Natural killer cell (primary cell): ENCODE measurements around the gene MRAS. TPM values are rescaled to one million over a fixed set of nuclear protein-coding genes. Genes with fewer than 3 reads are reported as not detected.

Source experiments
- ATAC-seq, 3 donors: fragments of 150-1000 bp in 2 of 3; fragments of 200-7000 bp in 1 of 3; cut with Tn5 transposase; 1 replicate in 1 of 3; 2 replicates in 2 of 3; pipeline ENCODE4 v1.10.0; 2021; ENCODE audit warnings: mild to moderate bottlenecking in 2 of 3, moderate library complexity in 2 of 3
- DNase-seq, 2 donors: peaks; one replicate each; pipeline versions ENCODE4 v3.0.0 to v3.0.0-alpha.2; 2013 to 2021; ENCODE audit warnings: mixed read lengths in 1 of 2
- H3K27ac ChIP-seq: one replicate; pipeline ENCODE4 v1.5.1; 2013; ENCODE audit warnings: mild to moderate bottlenecking, low read length
- H3K27me3 ChIP-seq: one replicate; pipeline ENCODE4 v1.6.1; 2013; ENCODE audit warnings: low read length; ENCODE audit not compliant: control insufficient read depth, insufficient read depth
- H3K36me3 ChIP-seq: one replicate; pipeline ENCODE4 v1.6.1; 2013; ENCODE audit warnings: low read length; ENCODE audit not compliant: control insufficient read depth, insufficient read depth
- H3K4me1 ChIP-seq: one replicate; pipeline ENCODE4 v1.6.1; 2013; ENCODE audit warnings: low read length; ENCODE audit not compliant: control insufficient read depth, insufficient read depth
- H3K4me3 ChIP-seq: one replicate; pipeline ENCODE4 v1.5.1; 2013; ENCODE audit warnings: low read length
- H3K9me3 ChIP-seq: one replicate; pipeline ENCODE4 v1.6.1; 2013; ENCODE audit warnings: low read length; ENCODE audit not compliant: control insufficient read depth, insufficient read depth
- H3K27ac Mint-ChIP-seq, 2 donors: one replicate each; pipeline ENCODE4 v1.8.0; 2022; ENCODE audit warnings: mild to moderate bottlenecking in 2 of 2, mixed read lengths in 2 of 2, moderate library complexity in 1 of 2
- H3K27me3 Mint-ChIP-seq, 2 donors: one replicate each; pipeline ENCODE4 v1.8.0; 2022; ENCODE audit warnings: low read depth in 2 of 2, mixed read lengths in 2 of 2
- H3K36me3 Mint-ChIP-seq: one replicate; pipeline ENCODE4 v1.8.0; 2022; ENCODE audit warnings: mixed read lengths
- H3K4me1 Mint-ChIP-seq, 2 donors: one replicate each; pipeline ENCODE4 v1.8.0; 2022; ENCODE audit warnings: mixed read lengths in 2 of 2
- H3K4me3 Mint-ChIP-seq: one replicate; pipeline ENCODE4 v1.8.0; 2022; ENCODE audit warnings: mild to moderate bottlenecking, moderate library complexity, mixed read lengths
- H3K9me3 Mint-ChIP-seq, 2 donors: one replicate each; pipeline ENCODE4 v1.8.0; 2022; ENCODE audit warnings: mixed read lengths in 2 of 2
- WGBS: methylation state at CpG from one replicate; pipeline ENCODE4 v1.1.7; 2013; ENCODE audit warnings: missing lambda C conversion rate; ENCODE audit not compliant: insufficient coverage; 5-methylcytosine and 5-hydroxymethylcytosine counted together
- intact Hi-C: fragments of 100-400 bp; cut with micrococcal nuclease; formaldehyde crosslinking; loops from one replicate; pipeline ENCODE4 v1.14.2; 2022
- total RNA-seq, 4 donors: library from RNA; stranded (reverse); fragments of 120-200 nt in 1 of 4; gene quantifications; one replicate each; pipeline versions ENCODE4 v1.2.3 to v1.2.4, GENCODE V29; 2013 to 2022
- TF ChIP-seq, protein P1 (sequence below): fragments of 200-600 bp; IDR thresholded peaks from one replicate; pipeline ENCODE4 v1.8.0; 2022; ENCODE audit warnings: antibody characterized with exemption

MRAS gene
- total RNA-seq, 3 donors from 2014 or later (not counting 1 experiment from before 2014, with no cell fraction given): 1.2 to 4.9 (median 2.4) TPM

DNA sequence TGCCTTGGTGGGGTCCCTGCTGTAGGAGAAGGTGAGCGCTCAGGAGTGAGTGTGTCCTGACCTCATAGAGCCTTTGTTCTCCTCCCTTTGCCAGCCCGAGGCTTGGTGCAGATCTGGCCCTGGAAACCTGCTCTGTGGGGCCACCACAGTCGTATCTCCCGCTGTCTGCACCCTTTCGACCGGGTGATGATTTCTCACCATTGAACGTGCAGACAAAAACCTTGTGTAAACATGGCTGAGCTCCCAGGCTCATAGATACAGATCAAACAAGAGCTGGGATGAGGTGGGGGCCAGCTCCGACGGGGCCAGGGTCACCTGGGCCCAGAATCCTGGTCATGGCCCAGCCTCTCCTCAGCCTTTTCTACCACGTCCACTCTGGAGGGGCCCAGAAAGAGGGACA is 51.4 kb downstream of the MRAS start:
- peaks cover 0 to 5% of the 10 kb centered on the region in 2 donors for H3K27me3 Mint-ChIP-seq
- H3K36me3 Mint-ChIP-seq: no peaks in the 10 kb centered on the region
- Histone ChIP-seq H3K4me3 (no peak overlapping the region), H3K36me3 (no peaks in the 10 kb centered on the region), H3K4me1 (no peaks in the 10 kb centered on the region), H3K9me3 (no peaks in the 10 kb centered on the region), H3K27ac (no peak overlapping the region), H3K27me3 (no peaks in the 10 kb centered on the region)
- no peaks in the 10 kb centered on the region for H3K4me1 Mint-ChIP-seq
- 86% methylated on average over 10 of the region's 10 CpGs for WGBS
- DNase-seq: no peak
- no peaks in the 10 kb centered on the region for H3K9me3 Mint-ChIP-seq
- no peak for ATAC-seq
- intact Hi-C loops: no loop called here
- TF ChIP-seq, protein P1, sequence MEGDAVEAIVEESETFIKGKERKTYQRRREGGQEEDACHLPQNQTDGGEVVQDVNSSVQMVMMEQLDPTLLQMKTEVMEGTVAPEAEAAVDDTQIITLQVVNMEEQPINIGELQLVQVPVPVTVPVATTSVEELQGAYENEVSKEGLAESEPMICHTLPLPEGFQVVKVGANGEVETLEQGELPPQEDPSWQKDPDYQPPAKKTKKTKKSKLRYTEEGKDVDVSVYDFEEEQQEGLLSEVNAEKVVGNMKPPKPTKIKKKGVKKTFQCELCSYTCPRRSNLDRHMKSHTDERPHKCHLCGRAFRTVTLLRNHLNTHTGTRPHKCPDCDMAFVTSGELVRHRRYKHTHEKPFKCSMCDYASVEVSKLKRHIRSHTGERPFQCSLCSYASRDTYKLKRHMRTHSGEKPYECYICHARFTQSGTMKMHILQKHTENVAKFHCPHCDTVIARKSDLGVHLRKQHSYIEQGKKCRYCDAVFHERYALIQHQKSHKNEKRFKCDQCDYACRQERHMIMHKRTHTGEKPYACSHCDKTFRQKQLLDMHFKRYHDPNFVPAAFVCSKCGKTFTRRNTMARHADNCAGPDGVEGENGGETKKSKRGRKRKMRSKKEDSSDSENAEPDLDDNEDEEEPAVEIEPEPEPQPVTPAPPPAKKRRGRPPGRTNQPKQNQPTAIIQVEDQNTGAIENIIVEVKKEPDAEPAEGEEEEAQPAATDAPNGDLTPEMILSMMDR: no peak
- no peak overlapping the region for H3K4me3 Mint-ChIP-seq
- no peak overlapping the region for H3K27ac Mint-ChIP-seq

DNA sequence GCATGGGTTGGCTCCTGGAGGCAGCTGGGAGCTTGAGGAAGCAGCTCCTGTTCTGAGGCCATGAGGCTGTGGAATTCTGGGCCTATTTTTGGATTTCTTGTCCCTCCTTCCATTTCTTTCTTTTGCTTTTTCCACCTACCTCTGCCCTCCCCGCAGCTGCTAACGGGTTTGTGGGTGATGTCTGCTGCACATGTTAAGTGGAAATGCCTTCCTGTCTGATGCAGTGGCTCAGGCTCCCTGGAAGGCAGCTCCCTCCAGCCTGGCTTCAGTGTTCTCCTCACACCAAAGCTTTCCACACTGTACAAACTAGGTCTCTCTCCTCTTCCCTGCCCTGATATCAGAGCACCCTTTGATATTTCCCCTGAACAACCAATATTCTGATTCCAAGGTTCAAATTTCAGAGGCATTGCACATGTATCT is 52.3 kb downstream of the MRAS start:
- no peaks in the 10 kb centered on the region for H3K27me3 ChIP-seq
- H3K27ac ChIP-seq: no peak overlapping the region
- ATAC-seq (no peak), DNase-seq (no peak)
- Mint-ChIP-seq H3K27ac (no peak overlapping the region), H3K27me3 (peaks cover 0 to 8% of the 10 kb centered on the region in 2 donors), H3K4me1 (no peaks in the 10 kb centered on the region), H3K9me3 (no peaks in the 10 kb centered on the region), H3K36me3 (no peaks in the 10 kb centered on the region), H3K4me3 (no peak overlapping the region)
- TF ChIP-seq, protein P1: no peak
- H3K36me3 ChIP-seq: no peaks in the 10 kb centered on the region
- H3K4me1 ChIP-seq: no peaks in the 10 kb centered on the region
- intact Hi-C loops: no loop called here
- whole genome bisulfite sequencing: 73% methylated on average over 2 of the region's 2 CpGs
- no peaks in the 10 kb centered on the region for H3K9me3 ChIP-seq
- no peak overlapping the region for H3K4me3 ChIP-seq

DNA sequence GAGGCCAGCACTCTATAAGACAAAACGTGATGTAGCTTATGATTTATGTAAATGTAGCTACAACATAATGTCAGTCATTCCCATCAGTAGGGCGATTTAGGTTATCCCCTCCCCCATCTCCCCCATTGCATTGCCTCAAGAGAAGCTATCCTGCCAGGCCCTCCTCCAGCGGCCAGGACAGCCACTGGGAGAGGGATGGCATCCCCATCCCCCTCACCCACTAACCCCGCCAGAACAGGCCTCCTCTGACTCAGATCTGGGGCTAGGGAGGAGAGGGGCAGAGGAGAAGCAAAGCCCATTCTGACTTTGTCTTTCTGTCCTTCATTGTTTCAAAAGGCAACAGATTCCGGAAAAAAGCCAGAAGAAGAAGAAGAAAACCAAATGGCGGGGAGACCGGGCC is 53.5 kb downstream of the MRAS start:
- H3K36me3 ChIP-seq: no peaks in the 10 kb centered on the region
- WGBS: 87% methylated on average over 5 of the region's 7 CpGs
- no peaks in the 10 kb centered on the region for H3K9me3 ChIP-seq
- Mint-ChIP-seq H3K27me3 (peaks cover 6 to 12% of the 10 kb centered on the region in 2 donors), H3K4me3 (no peak overlapping the region), H3K9me3 (no peaks in the 10 kb centered on the region), H3K36me3 (no peaks in the 10 kb centered on the region), H3K27ac (no peak overlapping the region), H3K4me1 (no peaks in the 10 kb centered on the region)
- no peak overlapping the region for H3K4me3 ChIP-seq
- H3K27me3 ChIP-seq: no peaks in the 10 kb centered on the region
- H3K4me1 ChIP-seq: no peaks in the 10 kb centered on the region
- DNase-seq (no peak), ATAC-seq (no peak)
- H3K27ac ChIP-seq: no peak overlapping the region
- intact Hi-C loops: no loop called here
- TF ChIP-seq, protein P1: no peak

DNA sequence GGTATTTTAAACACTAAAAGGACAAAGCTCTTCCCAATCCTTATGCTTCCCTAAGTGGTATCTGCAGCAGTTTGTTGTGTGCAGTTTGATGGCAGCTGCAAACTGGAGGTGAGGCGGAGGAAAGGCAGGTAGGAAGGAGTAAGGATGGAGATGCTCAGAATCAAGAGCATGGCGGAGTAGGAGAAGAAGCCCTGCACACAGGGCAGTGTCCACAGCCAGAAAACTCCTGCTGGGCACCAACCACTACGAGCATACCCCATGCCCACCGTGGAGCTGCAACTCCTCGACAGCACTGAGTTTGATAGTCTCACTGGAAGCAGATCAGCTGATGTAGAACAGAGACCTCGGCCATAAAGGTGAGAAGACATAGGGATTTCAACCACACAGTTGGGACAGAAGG is 55.7 kb downstream of the MRAS start:
- DNase-seq: no peak
- H3K4me1 ChIP-seq: no peaks in the 10 kb centered on the region
- H3K4me3 ChIP-seq: no peak overlapping the region
- intact Hi-C loops: no loop called here
- no peaks in the 10 kb centered on the region for H3K27me3 ChIP-seq
- H3K9me3 ChIP-seq: no peaks in the 10 kb centered on the region
- no peak overlapping the region for H3K27ac ChIP-seq
- TF ChIP-seq, protein P1: no peak
- H3K4me1 Mint-ChIP-seq: no peaks in the 10 kb centered on the region
- no peaks in the 10 kb centered on the region for H3K36me3 Mint-ChIP-seq
- H3K27ac Mint-ChIP-seq: no peak overlapping the region
- no peak overlapping the region for H3K4me3 Mint-ChIP-seq
- H3K36me3 ChIP-seq: no peaks in the 10 kb centered on the region
- ATAC-seq: no peak
- H3K27me3 Mint-ChIP-seq: peaks cover 7 to 14% of the 10 kb centered on the region in 2 donors
- WGBS: 87% methylated on average over 6 of the region's 6 CpGs
- H3K9me3 Mint-ChIP-seq: no peaks in the 10 kb centered on the region
